ENCODE data around the gene GLI3. TPM values are rescaled to one million over a fixed set of nuclear protein-coding genes. Genes with fewer than 3 reads are reported as not detected.

The GLI3 gene
- total RNA-seq, 3 donors from 2014 or later: 0.03 to 0.24 (median 0.13) TPM

DNA sequence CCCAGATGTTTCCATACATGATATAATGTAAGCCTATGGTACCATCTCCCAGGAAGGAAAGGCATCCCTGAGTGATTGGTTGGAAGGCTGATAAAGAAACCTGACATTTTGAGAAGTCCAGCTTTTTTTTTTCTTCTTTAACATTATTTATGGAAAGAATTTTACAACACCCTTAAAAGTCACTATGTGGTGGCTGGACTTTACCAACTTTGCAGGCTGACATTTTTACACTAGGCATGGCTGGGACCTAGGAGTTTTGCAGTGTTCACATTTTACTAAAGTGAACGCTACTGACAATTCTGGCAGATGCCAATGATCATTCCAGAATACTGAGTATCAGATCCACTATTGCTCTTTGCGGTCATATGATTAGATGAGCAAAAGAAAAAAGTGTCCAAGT, 239.9 kb downstream of the GLI3 start:
- ATAC-seq (no peak), DNase-seq (no peak)
- H3K4me3 Mint-ChIP-seq: no peak overlapping the region
- H3K36me3 Mint-ChIP-seq (ENCODE audit: insufficient read depth): no peaks in the 10 kb centered on the region
- no peaks in the 10 kb centered on the region for H3K4me1 Mint-ChIP-seq (ENCODE audit: low read depth)
- peaks cover 8% of the 10 kb centered on the region for H3K27me3 Mint-ChIP-seq (ENCODE audit: low read depth)
- H3K9me3 Mint-ChIP-seq: no peaks in the 10 kb centered on the region

GRCh38 chr7:41996381-41997035, 240.5 kb downstream of the GLI3 start:
- H3K9me3 Mint-ChIP-seq: no peaks in the 10 kb centered on the region
- ATAC-seq: no peak
- DNase-seq: no peak
- H3K4me1 Mint-ChIP-seq (ENCODE audit: low read depth): no peaks in the 10 kb centered on the region
- no peak overlapping the region for H3K4me3 Mint-ChIP-seq
- no peaks in the 10 kb centered on the region for H3K36me3 Mint-ChIP-seq (ENCODE audit: insufficient read depth)
- peaks cover 8% of the 10 kb centered on the region for H3K27me3 Mint-ChIP-seq (ENCODE audit: low read depth)

- ATAC-seq (no peak), DNase-seq (no peak)
- no peak overlapping the region for H3K4me3 Mint-ChIP-seq
Measured at GRCh38 chr7:41995632-41996271, 241.3 kb downstream of the GLI3 start.

GRCh38 chr7:41994746-41995110, 242.3 kb downstream of the GLI3 start:
- DNase-seq (no peak), ATAC-seq (no peak)
- no peak overlapping the region for H3K4me3 Mint-ChIP-seq
- no peaks in the 10 kb centered on the region for H3K9me3 Mint-ChIP-seq
- H3K4me1 Mint-ChIP-seq (ENCODE audit: low read depth): no peaks in the 10 kb centered on the region
- no peaks in the 10 kb centered on the region for H3K36me3 Mint-ChIP-seq (ENCODE audit: insufficient read depth)
- H3K27me3 Mint-ChIP-seq (ENCODE audit: low read depth): peaks cover 6% of the 10 kb centered on the region

More at GRCh38 chr7:41995632-41996271, 241.3 kb downstream of the GLI3 start:
- Mint-ChIP-seq H3K27me3 (ENCODE audit: low read depth) (peaks cover 8% of the 10 kb centered on the region), H3K4me1 (ENCODE audit: low read depth) (no peaks in the 10 kb centered on the region), H3K36me3 (ENCODE audit: insufficient read depth) (no peaks in the 10 kb centered on the region), H3K9me3 (no peaks in the 10 kb centered on the region)

- Mint-ChIP-seq H3K9me3 (no peaks in the 10 kb centered on the region), H3K4me1 (ENCODE audit: low read depth) (no peaks in the 10 kb centered on the region), H3K36me3 (ENCODE audit: insufficient read depth) (no peaks in the 10 kb centered on the region), H3K27me3 (ENCODE audit: low read depth) (peaks cover 4% of the 10 kb centered on the region), H3K4me3 (no peak overlapping the region)
- ATAC-seq: no peak
- DNase-seq: no peak
Measured at GRCh38 chr7:41994036-41994745, 242.8 kb downstream of the GLI3 start.

DNA sequence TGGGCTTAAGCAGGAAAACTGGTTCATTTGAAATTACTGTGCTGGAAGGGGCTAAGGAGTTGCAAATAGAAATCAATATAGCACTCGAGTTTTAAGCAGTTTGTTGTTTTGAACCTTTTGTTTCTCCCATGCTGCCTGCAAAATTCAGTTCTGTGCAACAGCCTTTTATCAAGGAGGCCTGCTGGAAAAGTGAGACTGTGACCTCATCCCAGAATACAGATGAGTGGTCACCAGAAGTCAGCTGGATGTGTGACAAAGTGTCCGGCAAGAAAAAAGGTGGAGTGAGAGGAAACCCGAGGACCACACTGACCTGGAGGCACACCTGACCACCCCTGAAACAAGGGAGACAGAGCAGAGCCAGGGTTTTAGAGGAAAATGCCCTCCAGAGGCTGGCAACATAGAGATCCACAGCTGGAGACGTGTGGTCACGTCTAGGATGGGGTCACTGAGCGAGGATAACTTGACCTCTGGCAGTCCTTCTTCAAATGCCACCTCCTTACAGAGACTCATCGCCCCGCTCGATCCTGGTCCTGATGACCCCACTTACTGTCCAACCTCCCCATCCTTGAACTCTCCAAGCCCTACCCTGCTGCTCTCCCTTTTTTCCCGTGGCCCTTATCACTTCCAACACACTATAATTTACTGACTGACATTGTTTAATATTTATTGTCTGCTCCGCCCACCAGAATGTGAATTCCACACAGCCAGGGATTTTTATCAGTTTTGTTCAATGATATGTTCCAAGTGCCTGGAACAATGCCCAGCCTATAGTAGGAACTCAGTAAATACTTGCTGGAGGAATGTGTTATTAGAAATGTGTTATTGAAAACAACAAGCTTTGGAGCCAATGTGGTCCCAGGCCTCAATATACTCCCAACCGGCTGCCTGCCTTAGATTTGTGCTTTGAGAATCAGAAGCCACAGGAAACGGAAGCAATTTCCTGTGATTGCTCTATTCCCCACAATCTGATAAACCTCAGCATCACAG, 243.8 kb downstream of the GLI3 start:
- DNase-seq: no peak
- Mint-ChIP-seq H3K27me3 (ENCODE audit: low read depth) (peaks cover 4% of the 10 kb centered on the region), H3K36me3 (ENCODE audit: insufficient read depth) (no peaks in the 10 kb centered on the region), H3K4me1 (ENCODE audit: low read depth) (no peaks in the 10 kb centered on the region), H3K4me3 (no peak overlapping the region), H3K9me3 (no peaks in the 10 kb centered on the region)
- ATAC-seq: no peak

- Mint-ChIP-seq H3K9me3 (no peaks in the 10 kb centered on the region), H3K36me3 (ENCODE audit: insufficient read depth) (no peaks in the 10 kb centered on the region), H3K4me3 (no peak overlapping the region), H3K27me3 (ENCODE audit: low read depth) (no peaks in the 10 kb centered on the region), H3K4me1 (ENCODE audit: low read depth) (no peaks in the 10 kb centered on the region)
- ATAC-seq (no peak), DNase-seq (no peak)
Measured at GRCh38 chr7:41984888-41985287, 252.1 kb downstream of the GLI3 start.

DNA sequence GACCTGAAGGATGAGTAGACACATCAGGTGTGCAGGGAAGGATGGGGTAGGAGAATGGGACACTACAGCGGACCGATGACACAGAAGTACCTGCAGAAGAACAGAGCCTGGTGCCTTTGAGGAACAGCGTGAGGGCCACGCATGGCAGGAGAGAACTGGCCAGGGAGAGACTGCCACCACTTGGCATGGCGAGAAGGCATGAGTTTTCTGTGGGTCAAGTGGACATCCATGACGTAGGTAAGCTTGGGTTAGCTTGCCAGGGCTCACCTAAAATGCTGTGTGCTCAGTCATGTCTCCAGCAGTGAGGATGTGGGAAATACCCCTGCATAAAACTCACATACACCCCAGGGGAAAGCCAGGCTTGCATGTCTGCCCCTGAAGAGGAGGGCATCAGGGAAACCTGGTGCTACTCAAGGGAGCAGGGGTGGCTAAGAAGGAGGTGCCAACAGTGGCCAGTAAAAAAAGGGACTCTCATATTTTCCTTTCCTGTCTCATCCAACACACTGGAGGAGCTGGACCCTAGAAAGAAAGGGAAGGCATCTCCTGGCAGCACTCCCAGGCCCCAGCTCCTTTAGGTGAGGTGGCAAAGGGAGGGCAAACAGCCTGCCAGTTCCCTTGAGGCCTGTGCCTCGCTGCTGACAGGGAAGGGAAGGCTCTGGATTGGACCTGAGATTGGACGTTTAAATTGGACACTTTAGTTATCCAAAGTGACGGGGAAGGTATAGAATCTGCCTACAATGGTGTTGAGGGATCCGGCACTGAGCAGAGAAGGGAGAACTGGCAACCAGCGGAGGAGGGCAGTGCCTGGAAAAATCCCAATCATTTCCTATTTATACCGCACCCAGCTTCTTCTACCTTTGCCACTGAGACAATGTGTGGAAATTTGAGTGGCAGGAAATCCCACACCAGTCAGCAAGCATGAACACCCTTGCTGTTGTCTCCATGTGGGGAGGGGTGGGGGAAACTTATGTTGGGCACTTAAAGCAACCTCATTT, 255.7 kb downstream of the GLI3 start:
- Mint-ChIP-seq H3K4me3 (no peak overlapping the region), H3K9me3 (no peaks in the 10 kb centered on the region), H3K27me3 (ENCODE audit: low read depth) (no peaks in the 10 kb centered on the region), H3K36me3 (ENCODE audit: insufficient read depth) (no peaks in the 10 kb centered on the region), H3K4me1 (ENCODE audit: low read depth) (no peaks in the 10 kb centered on the region)
- ATAC-seq (no peak), DNase-seq (no peak)

DNA sequence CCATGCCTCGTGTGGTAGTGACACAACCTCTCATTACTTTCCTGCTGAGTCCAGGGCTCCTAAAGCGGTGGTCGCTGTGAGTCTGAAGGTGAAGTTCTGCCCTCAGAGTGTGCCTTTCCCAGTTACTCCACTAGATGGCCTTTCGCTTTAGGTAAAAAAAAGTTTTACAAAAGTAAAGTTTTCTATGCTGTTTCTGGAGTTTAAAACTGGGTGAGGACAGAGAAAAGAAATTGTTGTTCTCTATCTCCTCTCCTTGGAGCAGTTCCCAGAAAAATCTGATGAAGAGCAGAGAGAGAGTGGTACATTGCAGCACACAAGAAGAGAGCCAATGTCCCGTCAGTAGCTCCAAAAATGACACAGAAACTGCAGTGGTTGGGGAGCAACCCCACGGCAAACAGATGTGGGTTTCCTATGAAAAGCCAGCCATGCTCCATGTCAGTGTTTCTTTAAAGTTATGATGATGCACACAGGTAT, 257.1 kb downstream of the GLI3 start:
- DNase-seq (no peak), ATAC-seq (no peak)
- Mint-ChIP-seq H3K4me1 (ENCODE audit: low read depth) (no peaks in the 10 kb centered on the region), H3K4me3 (no peak overlapping the region), H3K27me3 (ENCODE audit: low read depth) (no peaks in the 10 kb centered on the region), H3K36me3 (ENCODE audit: insufficient read depth) (no peaks in the 10 kb centered on the region), H3K9me3 (no peaks in the 10 kb centered on the region)

DNA sequence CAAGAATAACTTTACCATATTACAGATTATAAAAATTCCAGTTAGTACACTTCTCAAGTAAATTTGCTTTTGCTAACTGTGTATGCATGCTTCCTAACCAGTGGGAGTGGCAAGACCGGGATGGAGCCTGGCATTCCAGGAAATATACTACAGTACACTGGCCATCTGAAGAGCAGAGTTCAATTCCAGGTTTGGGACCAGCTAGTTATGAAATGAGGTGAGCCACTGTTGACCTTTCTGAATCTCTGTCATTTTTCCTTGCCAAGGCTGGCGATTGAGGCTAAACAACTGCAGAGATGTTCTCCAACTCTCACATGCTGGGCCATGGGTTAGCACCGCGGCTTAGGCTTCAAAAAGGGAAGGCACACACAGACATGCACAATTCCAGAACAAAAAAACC, 258.2 kb downstream of the GLI3 start:
- no peak for DNase-seq
- H3K9me3 Mint-ChIP-seq: no peaks in the 10 kb centered on the region
- no peak for ATAC-seq
- H3K36me3 Mint-ChIP-seq (ENCODE audit: insufficient read depth): no peaks in the 10 kb centered on the region
- H3K27me3 Mint-ChIP-seq (ENCODE audit: low read depth): no peaks in the 10 kb centered on the region
- no peak overlapping the region for H3K4me3 Mint-ChIP-seq
- no peaks in the 10 kb centered on the region for H3K4me1 Mint-ChIP-seq (ENCODE audit: low read depth)

DNA sequence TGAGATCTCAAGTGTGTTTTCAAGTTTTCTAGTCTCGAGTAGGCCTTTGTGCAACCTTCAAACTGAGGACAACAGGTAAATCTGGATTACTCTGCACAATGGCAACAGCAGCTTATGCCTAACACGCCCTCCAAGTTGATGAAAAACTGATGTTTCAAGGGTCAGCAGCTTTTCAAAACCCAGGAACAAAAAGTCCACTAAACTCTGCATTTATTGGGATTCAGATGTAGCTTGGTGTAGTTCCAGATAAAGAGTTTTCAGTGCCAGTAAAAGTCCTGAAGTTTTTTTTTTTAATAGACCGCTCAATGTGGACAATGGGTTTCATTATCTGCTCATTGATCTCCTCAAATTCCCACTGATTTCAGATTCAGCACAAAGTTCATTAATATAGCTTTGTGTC, 259.3 kb downstream of the GLI3 start:
- no peak for ATAC-seq

GRCh38 chr7:41977151-41977651, 259.8 kb downstream of the GLI3 start:
- DNase-seq: no peak
- no peaks in the 10 kb centered on the region for H3K36me3 Mint-ChIP-seq (ENCODE audit: insufficient read depth)
- H3K4me1 Mint-ChIP-seq (ENCODE audit: low read depth): no peaks in the 10 kb centered on the region
- ATAC-seq: no peak
- no peaks in the 10 kb centered on the region for H3K9me3 Mint-ChIP-seq
- H3K4me3 Mint-ChIP-seq: no peak overlapping the region
- H3K27me3 Mint-ChIP-seq (ENCODE audit: low read depth): no peaks in the 10 kb centered on the region

More for the DNA sequence above, 259.3 kb downstream of the GLI3 start:
- Mint-ChIP-seq H3K9me3 (no peaks in the 10 kb centered on the region), H3K4me3 (no peak overlapping the region), H3K36me3 (ENCODE audit: insufficient read depth) (no peaks in the 10 kb centered on the region), H3K4me1 (ENCODE audit: low read depth) (no peaks in the 10 kb centered on the region), H3K27me3 (ENCODE audit: low read depth) (no peaks in the 10 kb centered on the region)
- DNase-seq: no peak

- Mint-ChIP-seq H3K4me1 (ENCODE audit: low read depth) (no peaks in the 10 kb centered on the region), H3K9me3 (no peaks in the 10 kb centered on the region), H3K4me3 (no peak overlapping the region), H3K27me3 (ENCODE audit: low read depth) (no peaks in the 10 kb centered on the region), H3K36me3 (ENCODE audit: insufficient read depth) (no peaks in the 10 kb centered on the region)
- no peak for ATAC-seq
- DNase-seq: no peak
Measured at GRCh38 chr7:41976411-41976810, 260.6 kb downstream of the GLI3 start.
